Measurements from ENCODE around the gene CATSPERE. TPM values are rescaled to one million over a fixed set of nuclear protein-coding genes. Genes with fewer than 3 reads are reported as not detected.
"Not testable (repeated sequence)": the region's sequence is repeated elsewhere in the genome, so short reads cannot be mapped to it uniquely, and the experiment has no call there.

The CATSPERE gene
- total RNA-seq, 2 donors from 2014 or later: 0.22 to 0.27 TPM

GRCh38 chr1:244655186-244655585, 194.1 kb downstream of the CATSPERE start:
- intact Hi-C loops (cut with DNase I): no loop called here
- no peak for DNase-seq
- H3K27me3 ChIP-seq: no peaks in the 10 kb centered on the region
- H3K27ac ChIP-seq: no peak overlapping the region
- H3K4me1 ChIP-seq: peaks cover 7% of the 10 kb centered on the region
- no peak overlapping the region for H3K9ac ChIP-seq (ENCODE audit: low read depth in 2 of 2, low read length in 2 of 2)
- H3K9me3 ChIP-seq: no peaks in the 10 kb centered on the region
- no peak overlapping the region for H3K4me3 ChIP-seq
- H3K36me3 ChIP-seq: no peaks in the 10 kb centered on the region
- no peak for TF ChIP-seq CTCF (IDR thresholded peaks at IDR 0.05)

DNA sequence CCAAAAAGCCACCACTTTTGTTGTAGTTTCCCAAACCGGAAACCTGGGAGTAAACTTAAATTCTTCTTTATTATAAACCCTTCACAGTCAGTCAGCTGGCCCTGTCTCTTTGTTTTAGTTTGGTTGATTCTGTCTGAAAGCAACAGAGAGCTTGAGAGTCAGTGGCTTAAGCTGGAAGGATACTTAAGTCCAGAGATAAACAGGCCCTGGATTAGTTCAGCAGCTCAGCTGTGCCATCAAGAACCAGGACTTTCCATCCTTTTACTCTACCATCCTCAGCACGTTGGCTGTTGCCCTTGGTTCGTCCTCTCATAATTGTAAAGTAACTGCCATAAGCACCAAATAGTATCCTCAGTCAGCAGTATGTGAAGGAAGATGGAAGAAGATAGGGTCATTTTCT, 196.3 kb downstream of the CATSPERE start:
- H3K9ac ChIP-seq (ENCODE audit: low read depth in 2 of 2, low read length in 2 of 2): no peak overlapping the region
- peaks cover 7% of the 10 kb centered on the region for H3K4me1 ChIP-seq
- H3K36me3 ChIP-seq: no peaks in the 10 kb centered on the region
- no peak overlapping the region for H3K27ac ChIP-seq
- H3K4me3 ChIP-seq: no peak overlapping the region
- H3K9me3 ChIP-seq: no peaks in the 10 kb centered on the region
- no peaks in the 10 kb centered on the region for H3K27me3 ChIP-seq
- intact Hi-C loops (cut with DNase I): no loop called here
- no peak for TF ChIP-seq CTCF (IDR thresholded peaks at IDR 0.05)
- DNase-seq: no peak

DNA sequence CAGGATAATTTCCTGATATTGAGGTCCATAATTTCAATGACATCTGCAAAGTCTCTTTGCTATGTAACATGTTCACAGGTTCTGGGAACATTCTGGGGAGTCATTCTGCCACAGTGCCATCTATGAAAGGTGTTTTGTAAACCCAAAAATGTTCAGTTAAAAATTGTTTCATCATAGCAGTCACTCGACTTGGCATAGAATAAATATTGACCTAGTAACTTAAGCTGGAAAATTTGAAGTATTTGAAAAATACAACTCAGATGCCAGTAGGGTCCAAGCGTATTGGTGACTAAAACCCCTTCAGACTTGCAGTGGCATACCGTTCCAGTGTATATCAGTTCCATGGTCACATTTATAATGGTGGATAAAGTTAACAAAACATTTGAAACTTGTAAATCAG, 198.6 kb downstream of the CATSPERE start:
- no peak overlapping the region for H3K9ac ChIP-seq (ENCODE audit: low read depth in 2 of 2, low read length in 2 of 2)
- H3K27me3 ChIP-seq: no peaks in the 10 kb centered on the region
- H3K27ac ChIP-seq: no peak overlapping the region
- no peaks in the 10 kb centered on the region for H3K36me3 ChIP-seq
- H3K4me3 ChIP-seq: no peak overlapping the region
- peaks cover 7% of the 10 kb centered on the region for H3K4me1 ChIP-seq
- no peak for TF ChIP-seq CTCF (IDR thresholded peaks at IDR 0.05)
- intact Hi-C loops (cut with DNase I): no loop called here
- DNase-seq: no peak
- no peaks in the 10 kb centered on the region for H3K9me3 ChIP-seq

- no peak for TF ChIP-seq CTCF (IDR thresholded peaks at IDR 0.05)
- H3K9me3 ChIP-seq: no peaks in the 10 kb centered on the region
- intact Hi-C loops (cut with DNase I): no loop called here
- H3K4me1 ChIP-seq: peaks cover 7% of the 10 kb centered on the region
- no peak overlapping the region for H3K9ac ChIP-seq (ENCODE audit: low read depth in 2 of 2, low read length in 2 of 2)
- H3K36me3 ChIP-seq: no peaks in the 10 kb centered on the region
- no peak overlapping the region for H3K27ac ChIP-seq
- no peak overlapping the region for H3K4me3 ChIP-seq
- no peak for DNase-seq
- no peaks in the 10 kb centered on the region for H3K27me3 ChIP-seq
Observed at GRCh38 chr1:244660595-244660994, 199.5 kb downstream of the CATSPERE start.

DNA sequence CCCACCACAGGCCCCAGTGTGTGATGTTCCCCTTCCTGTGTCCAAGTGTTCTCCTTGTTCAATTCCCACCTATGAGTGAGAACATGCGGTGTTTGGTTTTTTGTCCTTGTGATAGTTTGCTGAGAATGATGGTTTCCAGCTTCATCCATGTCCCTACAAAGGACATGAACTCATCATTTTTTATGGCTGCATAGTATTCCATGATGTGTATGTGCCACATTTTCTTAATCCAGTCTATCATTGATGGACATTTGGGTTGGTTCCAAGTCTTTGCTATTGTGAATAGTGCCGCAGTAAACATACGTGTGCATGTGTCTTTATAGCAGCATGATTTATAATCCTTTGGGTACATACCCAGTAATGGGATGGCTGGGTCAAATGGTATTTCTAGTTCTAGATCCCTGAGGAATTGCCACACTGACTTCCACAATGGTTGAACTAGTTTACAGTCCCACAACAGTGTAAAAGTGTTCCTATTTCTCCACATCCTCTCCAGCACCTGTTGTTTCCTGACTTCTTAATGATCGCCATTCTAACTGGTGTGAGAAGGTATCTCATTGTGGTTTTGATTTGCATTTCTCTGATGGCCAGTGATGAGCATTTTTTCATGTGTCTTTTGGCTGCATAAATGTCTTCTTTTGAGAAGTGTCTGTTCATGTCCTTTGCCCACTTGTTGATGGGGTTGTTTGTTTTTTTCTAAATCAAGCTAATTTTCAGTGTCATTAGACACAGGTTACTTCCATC, 200.7 kb downstream of the CATSPERE start:
- H3K4me3 ChIP-seq; intact Hi-C loops (cut with DNase I); H3K4me1 ChIP-seq; DNase-seq; H3K27me3 ChIP-seq; H3K9me3 ChIP-seq; H3K27ac ChIP-seq; H3K9ac ChIP-seq (ENCODE audit: low read depth in 2 of 2, low read length in 2 of 2); H3K36me3 ChIP-seq: not testable (repeated sequence)

- no peak for TF ChIP-seq CTCF (IDR thresholded peaks at IDR 0.05)
- H3K4me1 ChIP-seq: no peaks in the 10 kb centered on the region
- no peaks in the 10 kb centered on the region for H3K27me3 ChIP-seq
- no peak overlapping the region for H3K9ac ChIP-seq (ENCODE audit: low read depth in 2 of 2, low read length in 2 of 2)
- no peak overlapping the region for H3K4me3 ChIP-seq
- H3K27ac ChIP-seq: no peak overlapping the region
- H3K36me3 ChIP-seq: no peaks in the 10 kb centered on the region
- no peaks in the 10 kb centered on the region for H3K9me3 ChIP-seq
- DNase-seq: no peak
- intact Hi-C loops (cut with DNase I): no loop called here
Observed at GRCh38 chr1:244662599-244662998, 201.5 kb downstream of the CATSPERE start.

Measured in colonic mucosa (tissue), 4 donors.